Body of pancreas (tissue), 4 donors: ENCODE measurements around the gene RAI1.

ENCODE experiments used
- CTCF ChIP-seq, 7 experiments: fragments of 450-650 bp in 4 of 7; fragments of 200-600 bp in 3 of 7; sonication (generic) in 3 of 7; IDR thresholded peaks; one replicate each; pipeline ENCODE4 v1.5.1; 2016 to 2019; ENCODE audit warnings: antibody characterized with exemption in 7 of 7
- POLR2A ChIP-seq, 3 donors: fragments of 450-650 bp; IDR thresholded peaks; one replicate each; pipeline ENCODE4 v1.6.1; 2016; ENCODE audit warnings: antibody characterized with exemption in 3 of 3, mild to moderate bottlenecking in 2 of 3

GRCh38 chr17:17700251-17700969, 19.2 kb downstream of the RAI1 start:
- no peak for TF ChIP-seq CTCF (IDR thresholded peaks at IDR 0.05)
- no peak for TF ChIP-seq POLR2A (IDR thresholded peaks at IDR 0.05)
